GM21526 (cell line): ENCODE measurements around the gene RHOBTB3.

ENCODE experiments used
- ATAC-seq: cut with Tn5 transposase; IDR thresholded peaks from one replicate; pipeline ENCODE4 v1.9.1; 2021; ENCODE audit warnings: moderate library complexity; ENCODE audit not compliant: unreplicated experiment, low FRiP score

The RHOBTB3 gene

DNA sequence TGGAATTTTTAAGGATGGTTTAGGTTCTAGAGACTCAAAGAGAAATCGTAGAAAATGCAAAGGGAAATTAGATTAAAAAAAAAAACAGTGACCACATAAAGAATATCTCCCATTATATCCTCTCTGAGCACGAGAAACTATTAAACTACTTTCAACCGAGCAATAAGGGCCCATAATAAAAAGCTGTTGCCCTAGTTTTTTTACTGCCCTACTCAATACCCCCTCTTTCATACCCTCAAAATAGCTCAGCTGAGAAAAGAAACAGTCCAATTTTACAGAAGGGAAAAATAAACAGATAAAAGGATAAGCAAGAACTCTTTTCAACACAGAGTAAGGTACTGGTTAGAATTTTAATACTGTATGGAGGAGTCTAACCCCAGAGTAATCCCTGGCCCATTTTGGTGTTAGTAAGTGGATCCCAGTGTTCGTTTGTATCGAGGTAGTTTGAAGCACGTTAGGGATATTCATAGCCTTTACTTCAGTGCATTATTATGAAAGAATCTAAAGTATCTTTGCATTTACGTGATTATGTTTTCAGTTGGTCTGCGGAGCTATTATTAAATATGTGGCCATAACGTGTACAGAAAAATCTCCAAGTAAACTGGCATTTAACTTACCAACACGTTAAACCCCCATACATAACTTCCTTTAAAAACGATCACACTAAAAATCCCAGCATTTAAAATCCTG lies 980 bp upstream of the RHOBTB3 start:
- ATAC-seq = no peak

DNA sequence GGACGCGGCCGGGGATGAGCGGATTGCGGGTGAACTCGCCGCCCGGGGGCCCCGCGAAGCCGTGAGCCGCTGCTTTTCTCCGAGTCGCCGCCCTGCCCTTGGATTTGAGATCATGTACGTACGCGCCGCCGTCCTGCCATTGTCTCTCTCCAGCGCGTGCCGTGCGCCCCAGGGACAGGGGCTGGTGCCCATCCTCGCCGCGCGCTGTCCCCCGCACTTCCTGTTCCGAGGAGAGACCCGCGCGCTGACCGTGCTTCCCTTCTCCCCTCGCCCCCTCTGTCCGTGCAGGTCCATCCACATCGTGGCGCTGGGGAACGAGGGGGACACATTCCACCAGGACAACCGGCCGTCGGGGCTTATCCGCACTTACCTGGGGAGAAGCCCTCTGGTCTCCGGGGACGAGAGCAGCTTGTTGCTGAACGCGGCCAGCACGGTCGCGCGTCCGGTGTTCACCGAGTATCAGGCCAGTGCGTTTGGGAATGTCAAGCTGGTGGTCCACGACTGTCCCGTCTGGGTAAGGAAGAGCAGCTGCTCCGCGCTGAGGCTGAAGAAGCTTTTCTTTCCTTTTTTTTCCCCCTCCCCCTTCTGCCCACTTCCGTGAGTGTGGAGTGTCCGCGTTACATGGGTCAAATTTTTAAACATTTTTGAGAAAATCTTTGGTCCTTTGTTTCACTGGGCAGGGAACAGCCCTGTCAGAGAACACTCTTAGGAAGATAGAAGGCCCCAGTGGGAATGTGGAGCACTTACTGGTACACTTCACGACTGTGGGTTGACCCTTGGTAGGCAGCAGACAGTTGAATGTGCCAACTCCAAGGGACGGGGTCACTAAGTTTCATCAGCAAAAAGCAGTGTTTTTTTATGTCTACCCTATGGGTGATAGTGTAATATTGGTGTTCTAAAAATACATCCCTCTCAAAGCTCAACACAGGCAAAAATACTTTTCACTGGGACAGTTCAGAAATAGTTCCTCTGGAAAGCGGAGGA lies 727 bp downstream of the RHOBTB3 start:
- ATAC-seq = no peak

DNA sequence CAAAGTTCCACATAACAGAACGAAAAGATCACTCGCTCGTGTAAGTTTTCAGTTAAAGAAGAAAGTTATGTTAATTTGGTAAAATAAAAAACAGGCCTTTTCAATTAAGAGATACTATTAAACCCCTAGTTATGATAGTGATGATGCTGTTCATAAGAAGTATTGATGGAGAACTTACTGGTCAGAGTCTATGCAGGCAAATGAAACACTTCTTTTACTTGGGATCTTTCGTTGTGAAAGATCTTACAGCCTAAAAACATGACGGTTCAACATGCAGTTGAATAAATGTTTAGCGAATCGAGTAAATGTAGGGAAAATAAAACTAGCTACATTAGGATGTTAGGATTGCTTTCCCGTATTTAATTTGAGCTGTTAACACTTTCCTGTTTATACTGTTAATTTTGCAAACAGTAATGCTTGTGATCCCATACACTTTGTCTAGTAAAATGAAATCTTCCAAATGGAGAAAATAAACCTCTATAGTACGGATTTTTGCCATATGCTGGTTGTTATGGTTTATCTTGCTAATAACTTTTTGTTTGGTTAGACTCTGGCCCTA lies 2.0 kb downstream of the RHOBTB3 start:
- no peak for ATAC-seq

DNA sequence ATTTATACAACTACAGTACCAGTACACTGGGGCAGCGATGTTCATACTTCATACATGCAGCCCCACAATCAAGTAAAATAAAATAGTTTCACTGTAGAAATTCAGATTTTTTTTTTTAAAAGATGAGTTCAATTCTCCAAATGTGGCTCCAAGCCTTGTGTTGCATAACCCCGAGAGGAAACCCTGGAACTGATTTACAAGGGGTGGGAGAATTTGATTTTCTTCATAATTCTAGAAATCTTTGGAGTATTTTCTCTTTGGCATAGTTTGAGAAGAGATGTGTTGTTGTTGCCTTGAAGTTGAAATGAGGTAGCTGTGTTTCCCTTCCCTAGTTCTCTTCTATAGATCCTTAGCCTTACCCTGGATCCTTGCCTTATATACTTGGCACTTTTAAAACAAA lies 3.1 kb downstream of the RHOBTB3 start:
- no peak for ATAC-seq

DNA sequence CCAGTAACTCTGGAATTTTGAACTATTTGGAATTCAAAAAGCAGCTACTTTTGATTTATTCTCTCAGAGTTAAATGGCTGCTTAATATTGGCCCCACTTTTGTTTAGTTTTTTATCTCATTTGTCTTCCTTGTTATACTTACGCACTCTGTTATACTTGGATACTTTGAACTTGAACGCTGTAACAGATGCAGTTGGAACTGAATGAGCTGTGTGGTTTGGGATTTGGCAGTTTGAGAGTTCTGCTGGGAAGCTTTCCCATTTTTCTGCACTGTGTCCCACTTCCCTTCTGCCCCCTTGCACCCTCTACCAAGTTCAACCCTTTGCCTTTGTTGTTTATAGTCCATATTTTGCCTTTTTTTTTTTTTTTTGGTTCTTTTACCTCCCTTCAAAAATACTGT lies 3.8 kb downstream of the RHOBTB3 start:
- ATAC-seq = no peak

DNA sequence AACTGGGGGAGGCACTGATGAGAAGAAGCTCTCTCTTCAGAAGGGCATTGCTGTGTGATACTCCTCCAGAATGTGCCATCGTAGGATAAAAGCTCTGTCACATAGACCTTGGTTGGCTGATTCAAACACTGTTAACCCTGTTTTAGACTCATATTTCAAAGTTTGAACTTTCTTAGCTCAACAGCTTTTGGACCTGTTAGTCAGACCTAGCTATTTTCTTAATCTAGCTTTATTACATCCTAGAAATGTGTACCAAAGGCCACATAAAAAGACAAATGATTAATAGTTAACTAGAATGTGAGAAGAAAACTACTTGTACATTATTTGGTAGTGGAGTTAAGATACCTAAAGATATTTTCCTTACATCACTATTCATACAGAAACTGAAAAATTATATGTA lies 4.3 kb downstream of the RHOBTB3 start:
- ATAC-seq = no peak

DNA sequence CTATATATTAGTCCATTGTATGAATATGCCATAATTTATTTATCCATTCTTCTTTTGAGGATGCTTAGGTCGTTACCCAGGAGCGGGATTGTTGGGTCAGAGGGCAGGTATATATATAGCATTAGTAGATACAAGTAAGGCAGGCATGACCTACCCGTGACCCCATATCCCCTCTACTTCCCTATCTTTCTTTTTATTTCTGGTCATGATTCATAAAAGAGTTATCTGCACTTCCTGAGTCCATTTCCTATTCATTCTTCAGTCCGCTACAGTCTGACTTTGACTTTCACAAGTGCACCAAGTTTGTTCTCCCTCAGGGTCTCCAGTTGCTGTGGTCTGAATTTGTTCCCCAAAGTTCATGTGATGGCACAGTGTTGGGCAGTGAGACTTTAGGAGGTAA lies 6.9 kb downstream of the RHOBTB3 start:
- ATAC-seq = no peak

DNA sequence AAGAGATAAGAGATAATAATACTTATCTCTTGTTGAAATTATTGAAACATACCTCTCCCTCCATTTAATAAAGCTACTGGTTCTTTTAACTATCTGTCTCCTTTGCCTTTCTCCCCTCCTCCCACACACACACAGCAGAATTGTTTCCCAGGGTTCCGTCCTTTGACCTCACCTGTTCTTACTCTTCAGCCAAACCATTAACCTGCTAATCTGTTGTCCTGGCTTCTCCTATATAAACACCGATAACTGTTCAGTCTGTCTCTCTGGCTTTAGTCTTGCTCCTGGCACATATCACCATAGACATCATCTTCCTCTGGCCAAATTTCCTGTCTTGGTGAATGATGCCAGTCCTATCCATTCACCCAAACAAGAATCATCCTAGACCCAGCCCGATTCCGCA lies 7.7 kb downstream of the RHOBTB3 start:
- ATAC-seq = no peak

DNA sequence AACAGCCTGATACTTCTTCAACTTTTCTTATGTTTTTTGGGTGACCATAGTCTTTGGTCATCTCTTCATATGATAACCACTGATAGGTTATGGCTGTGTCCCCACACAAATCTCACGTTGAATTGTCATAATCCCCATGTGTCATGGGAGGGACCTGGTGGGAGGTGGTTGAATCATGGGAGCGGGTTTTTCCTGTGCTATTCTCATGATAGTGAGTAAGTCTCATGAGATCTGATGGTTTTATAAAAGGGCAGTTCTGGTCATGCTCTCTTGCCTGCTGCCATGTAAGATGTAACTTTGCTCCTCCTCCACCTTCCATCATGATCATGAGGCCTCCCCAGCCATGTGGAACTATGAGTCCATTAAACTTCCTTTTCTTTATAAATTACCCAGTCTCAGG lies 8.7 kb downstream of the RHOBTB3 start:
- ATAC-seq = no peak

DNA sequence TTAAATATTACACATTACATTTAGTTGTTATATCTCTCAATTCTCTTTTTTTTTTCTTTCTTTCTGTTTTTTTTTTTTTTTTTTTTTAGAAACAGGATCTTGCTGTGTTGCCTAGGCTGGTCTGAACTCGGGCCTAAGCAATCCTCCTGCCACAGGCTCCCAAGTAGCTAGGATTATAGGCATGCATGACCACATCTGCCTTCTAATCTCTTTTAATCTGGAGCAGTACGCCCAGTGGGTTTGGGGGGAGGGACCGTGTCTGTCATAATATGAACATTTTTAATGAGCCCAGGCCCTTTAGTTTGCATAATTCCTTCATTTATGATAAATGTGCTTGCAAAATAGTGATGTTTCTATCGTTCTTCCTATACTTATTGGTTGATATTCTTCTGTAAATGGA lies 10.3 kb downstream of the RHOBTB3 start:
- no peak for ATAC-seq

DNA sequence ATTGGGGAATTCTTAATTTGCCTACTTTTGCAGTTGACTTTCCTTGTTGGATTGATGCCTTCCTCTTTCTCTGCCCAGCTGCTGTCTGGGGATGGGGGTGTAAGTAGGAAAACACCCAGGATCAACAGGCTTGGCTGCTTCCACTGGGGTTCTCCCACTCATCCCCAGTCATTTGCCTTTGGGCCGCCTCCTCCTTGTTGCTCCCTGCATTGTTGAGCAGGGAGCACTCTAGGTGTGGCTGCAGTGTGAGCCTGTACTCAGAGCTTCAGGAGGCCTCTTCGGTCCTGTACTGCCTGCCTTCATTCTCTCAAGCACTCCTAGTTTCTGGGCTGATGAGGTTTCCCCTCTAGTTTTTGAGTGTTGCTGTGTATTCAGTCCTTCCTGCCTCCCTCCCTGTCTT lies 12.1 kb downstream of the RHOBTB3 start:
- ATAC-seq = no peak

DNA sequence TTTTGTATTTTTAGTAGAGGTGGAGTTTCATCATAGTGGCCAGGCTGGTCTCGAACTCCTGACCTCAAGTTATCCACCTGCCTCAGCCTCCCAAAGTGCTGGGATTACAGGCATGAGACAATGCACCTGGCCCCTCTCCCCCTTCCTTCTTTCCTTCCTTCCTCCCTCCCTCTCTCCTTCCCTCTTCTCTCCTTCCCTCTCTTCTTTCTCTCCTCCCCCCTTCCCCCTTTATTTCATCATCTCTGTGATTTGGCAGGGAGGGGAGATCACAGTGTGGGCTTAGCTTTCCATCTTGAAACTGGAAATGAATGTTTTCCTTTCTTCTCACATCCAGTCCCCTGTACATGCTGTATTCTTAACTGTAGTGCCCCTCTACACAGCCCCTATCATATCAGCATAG lies 12.7 kb downstream of the RHOBTB3 start:
- ATAC-seq = no peak

DNA sequence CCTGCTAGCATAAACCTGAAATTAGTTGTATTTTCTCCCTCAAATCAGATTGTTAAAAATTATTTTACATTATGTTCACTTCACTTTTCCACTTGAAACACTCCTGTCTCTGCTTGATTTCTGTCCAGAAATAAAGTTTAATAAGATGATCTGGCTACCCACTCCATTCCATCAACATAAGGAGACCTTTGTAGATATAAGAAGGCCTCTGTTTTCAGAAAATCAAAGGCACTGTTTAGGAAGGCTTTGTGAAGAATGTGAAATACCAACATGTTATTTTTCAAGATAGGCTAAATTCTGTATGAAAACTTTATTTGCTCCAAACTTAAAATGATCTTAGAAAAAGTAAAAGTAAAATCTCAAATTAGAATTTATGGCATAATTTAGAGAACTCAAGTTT lies 15.1 kb downstream of the RHOBTB3 start:
- no peak for ATAC-seq

DNA sequence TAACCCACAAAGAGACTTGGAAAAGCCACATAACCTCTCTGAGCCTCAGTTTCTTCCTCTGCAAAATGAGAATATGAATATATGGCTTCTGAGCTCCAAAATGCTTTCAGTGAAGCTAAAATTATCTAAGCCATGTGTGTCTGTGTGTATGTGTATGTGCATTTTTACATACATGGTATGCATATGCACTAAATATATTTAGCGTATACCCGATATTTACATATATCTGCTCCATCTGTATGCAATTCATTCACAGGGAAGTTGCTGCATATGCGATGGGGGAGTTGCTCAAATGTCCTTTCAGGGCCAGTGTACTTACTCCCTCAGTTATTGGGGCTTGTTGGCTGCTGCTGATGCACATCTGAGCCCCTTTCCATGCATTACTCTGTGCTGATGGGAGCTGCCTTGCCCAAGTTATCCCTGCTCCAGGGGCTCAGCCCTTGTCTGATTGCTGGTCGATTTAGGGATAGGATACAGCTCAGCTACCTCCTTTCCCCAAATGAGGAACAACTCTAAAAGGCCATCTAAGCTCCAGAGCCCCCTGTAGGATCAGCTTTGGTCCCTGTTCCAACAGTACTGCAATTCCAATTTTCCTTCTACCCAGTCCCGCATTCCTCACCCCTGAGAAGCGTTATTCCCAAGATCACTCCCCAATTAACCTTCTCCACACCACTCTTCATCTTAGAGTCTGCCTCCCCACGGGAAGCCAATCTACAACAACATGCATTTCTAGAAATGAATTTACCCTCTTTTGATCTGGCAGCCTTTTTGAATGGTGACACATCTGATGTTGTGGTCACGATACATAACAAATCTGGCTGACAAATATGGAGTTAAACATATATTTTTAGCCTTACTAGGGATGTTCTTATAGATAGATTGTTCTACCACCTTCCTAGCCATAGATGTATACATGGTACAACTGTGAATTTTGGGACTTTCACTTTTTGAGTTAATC lies 15.9 kb downstream of the RHOBTB3 start:
- ATAC-seq = no peak

DNA sequence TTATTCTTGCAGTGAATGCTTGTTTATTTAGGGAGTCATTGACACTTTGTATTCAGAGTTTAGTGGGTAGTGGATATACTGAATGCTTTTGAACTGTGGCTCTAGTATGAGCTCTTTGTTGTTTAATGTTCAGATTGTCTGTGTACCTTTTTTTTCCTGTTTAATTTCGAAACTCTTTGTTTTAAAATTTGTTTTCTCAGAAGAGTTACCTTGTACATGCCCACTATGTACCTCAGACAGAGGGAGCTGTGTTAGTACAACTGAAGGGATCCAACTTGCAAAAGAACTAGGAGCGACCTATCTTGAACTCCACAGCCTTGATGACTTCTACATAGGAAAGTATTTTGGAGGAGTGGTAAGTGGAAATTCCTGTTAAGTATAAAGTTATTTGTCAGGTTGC lies 17.0 kb downstream of the RHOBTB3 start:
- no peak for ATAC-seq

DNA sequence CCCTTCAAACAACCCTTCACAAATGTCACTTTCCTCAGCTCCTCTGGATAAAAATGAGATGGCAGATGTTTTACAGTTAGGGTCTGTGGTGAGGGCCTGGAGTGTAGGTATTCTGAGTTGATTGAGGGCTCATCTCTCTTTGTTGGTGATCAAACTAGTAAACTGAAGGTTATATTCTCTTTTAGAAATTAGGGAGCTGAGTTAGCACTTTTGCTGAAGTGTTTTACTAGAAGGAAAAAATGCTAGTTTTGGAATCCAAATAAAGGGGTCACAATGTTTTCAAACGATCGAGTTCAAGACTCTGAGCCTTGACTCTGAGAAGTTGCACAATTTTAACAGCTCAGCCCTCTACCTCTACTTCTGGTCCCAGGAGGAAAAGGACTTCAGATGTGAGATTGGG lies 23.4 kb downstream of the RHOBTB3 start:
- no peak for ATAC-seq

DNA sequence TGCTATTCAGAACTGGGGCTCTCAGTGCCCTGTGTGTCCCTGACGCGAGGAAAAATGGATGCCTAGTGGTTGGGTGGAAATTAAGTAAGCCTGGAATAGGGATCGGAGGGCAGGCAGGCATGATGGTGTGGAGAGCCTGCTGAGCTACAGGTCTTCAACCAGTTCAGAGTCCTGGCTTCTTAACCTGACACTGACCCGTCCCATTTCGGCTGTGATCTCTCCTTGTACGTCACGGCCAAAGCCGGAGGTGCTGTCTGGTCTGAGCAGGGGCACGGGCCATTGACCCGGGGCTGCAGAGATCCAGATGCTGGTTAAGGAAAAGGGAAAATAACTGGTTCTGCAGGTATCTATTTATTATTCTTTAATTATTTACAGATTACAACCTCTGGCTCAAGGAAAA lies 27.9 kb downstream of the RHOBTB3 start:
- no peak for ATAC-seq

DNA sequence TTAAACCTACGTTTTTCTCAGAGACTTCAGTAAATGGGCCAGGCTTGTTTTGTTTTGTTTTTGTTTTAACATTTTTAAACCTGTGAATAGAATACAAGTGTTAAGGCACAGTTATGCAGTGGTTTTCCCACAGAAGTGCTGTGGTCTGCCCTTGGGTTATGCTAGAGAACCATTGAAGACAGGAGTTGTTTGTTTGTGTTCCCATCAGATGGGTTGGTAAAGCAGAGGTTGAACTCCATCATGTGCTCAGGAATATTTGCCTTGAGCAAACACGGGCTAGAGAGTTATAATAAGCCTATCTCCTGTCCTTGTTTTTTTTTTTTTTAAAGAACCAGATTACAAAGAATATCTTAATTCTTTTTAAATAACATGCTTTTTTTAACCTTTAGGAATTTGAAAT lies 28.5 kb downstream of the RHOBTB3 start:
- ATAC-seq = no peak

DNA sequence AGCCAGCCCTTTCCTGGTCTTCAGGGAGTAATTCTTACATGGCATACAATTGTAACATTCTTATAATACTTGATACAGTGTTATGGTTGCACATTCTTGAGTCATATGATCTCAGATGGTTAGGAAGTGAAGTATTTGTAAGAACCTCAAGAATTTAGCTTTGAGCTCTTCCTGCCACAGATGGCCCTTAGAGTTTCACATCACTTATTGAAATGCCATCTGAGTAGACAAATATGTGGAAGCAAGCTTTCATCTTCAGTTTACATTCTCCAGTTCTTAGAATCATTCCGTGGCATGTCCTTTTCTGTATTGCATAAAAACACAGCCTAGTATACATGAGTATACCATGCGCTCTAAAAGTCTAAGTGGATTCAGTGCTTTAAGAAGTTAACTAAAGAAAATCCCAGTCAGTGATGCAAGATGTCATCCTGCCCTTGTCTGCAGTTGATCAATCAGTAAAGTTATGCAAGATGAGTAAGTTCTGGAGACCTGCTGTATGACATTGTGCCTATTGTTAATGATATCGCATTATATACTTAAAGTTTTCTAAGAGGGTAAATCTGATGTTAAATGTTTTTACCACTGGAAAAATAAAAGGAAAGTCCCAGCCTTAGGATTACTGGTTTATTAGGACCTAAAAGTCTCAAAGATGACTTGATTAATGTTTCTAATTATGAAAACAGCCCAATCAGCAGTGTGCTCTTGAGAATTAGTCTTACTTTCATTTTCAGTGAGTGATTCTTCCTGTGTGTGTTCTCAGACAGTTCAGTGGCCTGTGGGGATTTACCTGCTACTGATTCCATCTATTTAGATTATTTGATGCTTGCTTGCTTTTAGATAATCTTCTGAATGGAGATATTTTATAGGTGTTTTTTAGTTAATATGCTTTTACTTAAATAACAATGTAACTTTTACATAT lies 29.4 kb downstream of the RHOBTB3 start:
- peak; percentile 88 for ATAC-seq
